Measurements from ENCODE around the gene HIRA. TPM values are rescaled to one million over a fixed set of nuclear protein-coding genes. Genes with fewer than 3 reads are reported as not detected.

Gene HIRA
- total and polyA plus RNA-seq, 9 of the 15 experiments (the other 6 are each of a cell fraction or from before 2014, with no cell fraction given), result 0.96 to 132 (median 58.4) TPM

DNA sequence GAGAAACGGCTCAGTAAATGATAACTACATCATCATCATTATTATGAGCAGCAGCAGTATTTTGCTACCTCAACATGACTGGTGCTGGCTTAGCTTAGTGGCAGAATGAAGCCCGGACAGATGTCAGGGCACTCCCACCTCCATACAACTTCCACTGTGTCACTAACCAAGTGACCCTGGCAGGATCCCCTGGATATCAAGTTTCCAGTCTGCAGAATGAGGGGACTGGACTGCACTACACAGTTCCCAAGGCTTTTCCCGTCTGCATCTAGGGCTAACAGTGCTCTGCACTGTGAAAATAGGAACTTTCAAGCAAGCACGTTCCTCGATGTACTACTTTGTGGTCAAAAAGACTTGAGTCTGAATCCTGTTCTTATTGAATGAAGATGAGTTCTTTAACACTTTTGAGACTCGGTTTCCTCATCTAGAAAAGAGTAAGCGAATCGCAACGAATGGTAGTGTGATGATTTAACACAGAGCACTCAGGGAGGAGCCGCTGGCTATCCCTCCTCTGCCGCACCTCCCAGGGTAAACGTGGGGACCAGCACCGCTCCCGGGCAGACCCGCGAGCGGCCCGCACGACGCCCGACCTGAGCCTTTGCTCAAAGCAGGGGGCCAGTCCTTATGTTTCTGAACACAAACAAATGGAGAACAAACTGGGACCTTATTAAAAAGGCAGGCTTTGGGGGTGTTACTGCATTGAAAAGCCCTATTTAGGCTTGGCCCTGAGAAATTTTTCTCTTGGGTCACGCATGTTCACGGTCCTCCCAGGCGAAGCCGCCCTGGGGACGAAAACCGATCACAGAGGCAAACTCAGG lies 140.9 kb downstream of the HIRA start (continued):
- no peak for TF ChIP-seq SAP30 (IDR thresholded peaks at IDR 0.05; ENCODE audit: borderline replicate concordance, insufficient read depth, low read depth, low read length, poor library complexity, severe bottlenecking)
- TF ChIP-seq TOE1 (IDR thresholded peaks at IDR 0.05; ENCODE audit: borderline replicate concordance), result no peak
- 0 out of 2 replicates have a peak, but pooled peaks have one; percentile 6 for TF ChIP-seq TOE1 (CRISPR knock-in tag; IDR thresholded peaks at IDR 0.05; ENCODE audit: borderline replicate concordance, low read depth)
- TF ChIP-seq ZNF431 (CRISPR knock-in tag; IDR thresholded peaks at IDR 0.05), result no peak
- TF ChIP-seq, protein P1, sequence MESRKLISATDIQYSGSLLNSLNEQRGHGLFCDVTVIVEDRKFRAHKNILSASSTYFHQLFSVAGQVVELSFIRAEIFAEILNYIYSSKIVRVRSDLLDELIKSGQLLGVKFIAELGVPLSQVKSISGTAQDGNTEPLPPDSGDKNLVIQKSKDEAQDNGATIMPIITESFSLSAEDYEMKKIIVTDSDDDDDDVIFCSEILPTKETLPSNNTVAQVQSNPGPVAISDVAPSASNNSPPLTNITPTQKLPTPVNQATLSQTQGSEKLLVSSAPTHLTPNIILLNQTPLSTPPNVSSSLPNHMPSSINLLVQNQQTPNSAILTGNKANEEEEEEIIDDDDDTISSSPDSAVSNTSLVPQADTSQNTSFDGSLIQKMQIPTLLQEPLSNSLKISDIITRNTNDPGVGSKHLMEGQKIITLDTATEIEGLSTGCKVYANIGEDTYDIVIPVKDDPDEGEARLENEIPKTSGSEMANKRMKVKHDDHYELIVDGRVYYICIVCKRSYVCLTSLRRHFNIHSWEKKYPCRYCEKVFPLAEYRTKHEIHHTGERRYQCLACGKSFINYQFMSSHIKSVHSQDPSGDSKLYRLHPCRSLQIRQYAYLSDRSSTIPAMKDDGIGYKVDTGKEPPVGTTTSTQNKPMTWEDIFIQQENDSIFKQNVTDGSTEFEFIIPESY (CRISPR knock-in tag; IDR thresholded peaks at IDR 0.05), result no peak; the same call in 1 of the 2 replicates
- no peak for TF ChIP-seq MCM7 (IDR thresholded peaks at IDR 0.05)
- TF ChIP-seq MAFK (IDR thresholded peaks at IDR 0.05; ENCODE audit: low read length), result no peak
- TF ChIP-seq ZNF224 (CRISPR knock-in tag; IDR thresholded peaks at IDR 0.05), result no peak
- TF ChIP-seq ETV5 (CRISPR knock-in tag; IDR thresholded peaks at IDR 0.05; ENCODE audit: low read depth), result no peak
- no peak for TF ChIP-seq XRCC4 (IDR thresholded peaks at IDR 0.05; ENCODE audit: extremely low read depth, insufficient read depth, insufficient read length)
- no peak for TF ChIP-seq FIP1L1 (IDR thresholded peaks at IDR 0.05; ENCODE audit: low read depth, low read length, poor library complexity, severe bottlenecking)
- no peak; a peak in 1 of 4 replicates for TF ChIP-seq CSDE1 (IDR thresholded peaks at IDR 0.05)
- no peak for TF ChIP-seq SREBF2 (CRISPR knock-in tag; IDR thresholded peaks at IDR 0.05)
- TF ChIP-seq, protein P2, sequence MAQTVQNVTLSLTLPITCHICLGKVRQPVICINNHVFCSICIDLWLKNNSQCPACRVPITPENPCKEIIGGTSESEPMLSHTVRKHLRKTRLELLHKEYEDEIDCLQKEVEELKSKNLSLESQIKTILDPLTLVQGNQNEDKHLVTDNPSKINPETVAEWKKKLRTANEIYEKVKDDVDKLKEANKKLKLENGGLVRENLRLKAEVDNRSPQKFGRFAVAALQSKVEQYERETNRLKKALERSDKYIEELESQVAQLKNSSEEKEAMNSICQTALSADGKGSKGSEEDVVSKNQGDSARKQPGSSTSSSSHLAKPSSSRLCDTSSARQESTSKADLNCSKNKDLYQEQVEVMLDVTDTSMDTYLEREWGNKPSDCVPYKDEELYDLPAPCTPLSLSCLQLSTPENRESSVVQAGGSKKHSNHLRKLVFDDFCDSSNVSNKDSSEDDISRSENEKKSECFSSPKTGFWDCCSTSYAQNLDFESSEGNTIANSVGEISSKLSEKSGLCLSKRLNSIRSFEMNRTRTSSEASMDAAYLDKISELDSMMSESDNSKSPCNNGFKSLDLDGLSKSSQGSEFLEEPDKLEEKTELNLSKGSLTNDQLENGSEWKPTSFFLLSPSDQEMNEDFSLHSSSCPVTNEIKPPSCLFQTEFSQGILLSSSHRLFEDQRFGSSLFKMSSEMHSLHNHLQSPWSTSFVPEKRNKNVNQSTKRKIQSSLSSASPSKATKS (CRISPR knock-in tag; IDR thresholded peaks at IDR 0.05), result no peak
- TF ChIP-seq, protein P3, sequence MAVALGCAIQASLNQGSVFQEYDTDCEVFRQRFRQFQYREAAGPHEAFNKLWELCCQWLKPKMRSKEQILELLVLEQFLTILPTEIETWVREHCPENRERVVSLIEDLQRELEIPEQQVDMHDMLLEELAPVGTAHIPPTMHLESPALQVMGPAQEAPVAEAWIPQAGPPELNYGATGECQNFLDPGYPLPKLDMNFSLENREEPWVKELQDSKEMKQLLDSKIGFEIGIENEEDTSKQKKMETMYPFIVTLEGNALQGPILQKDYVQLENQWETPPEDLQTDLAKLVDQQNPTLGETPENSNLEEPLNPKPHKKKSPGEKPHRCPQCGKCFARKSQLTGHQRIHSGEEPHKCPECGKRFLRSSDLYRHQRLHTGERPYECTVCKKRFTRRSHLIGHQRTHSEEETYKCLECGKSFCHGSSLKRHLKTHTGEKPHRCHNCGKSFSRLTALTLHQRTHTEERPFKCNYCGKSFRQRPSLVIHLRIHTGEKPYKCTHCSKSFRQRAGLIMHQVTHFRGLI (CRISPR knock-in tag; IDR thresholded peaks at IDR 0.05), result no peak
- no peak for TF ChIP-seq MEIS2 (IDR thresholded peaks at IDR 0.05; ENCODE audit: partially characterized antibody)
- no peak for TF ChIP-seq SPI1 (IDR thresholded peaks at IDR 0.05; ENCODE audit: borderline replicate concordance, low read depth, low read length)
- no peak for TF ChIP-seq ASH1L (IDR thresholded peaks at IDR 0.05; ENCODE audit: borderline replicate concordance, low read depth, partially characterized antibody)
- TF ChIP-seq PPARD (CRISPR knock-in tag; IDR thresholded peaks at IDR 0.05), result no peak
- TF ChIP-seq SMAD1 (IDR thresholded peaks at IDR 0.05; ENCODE audit: low read depth, low read length, partially characterized antibody), result no peak
- TF ChIP-seq SAFB (IDR thresholded peaks at IDR 0.05; ENCODE audit: borderline replicate concordance, low read depth, low read length), result no peak
- no peak for TF ChIP-seq TCFL5 (CRISPR knock-in tag; conservative IDR thresholded peaks at IDR 0.05)
- TF ChIP-seq ATF1 (CRISPR knock-in tag; IDR thresholded peaks at IDR 0.05), result no peak
- no peak for TF ChIP-seq ATF1 (tag; IDR thresholded peaks at IDR 0.05)
